Thoracic aorta (tissue), 2 donors: ENCODE data around the gene CAB39. TPM values are rescaled to one million over a fixed set of nuclear protein-coding genes. Genes with fewer than 3 reads are reported as not detected.

Source experiments
- ATAC-seq: fragments of 150-250 bp; one replicate; pipeline ENCODE4 v1.8.0; 2017; ENCODE audit warnings: low read depth; ENCODE audit not compliant: insufficient number of reproducible peaks, low FRiP score
- DNase-seq: peaks from one replicate; pipeline ENCODE4 v3.0.0-alpha.2; 2020; ENCODE audit warnings: low spot score
- H3K27ac ChIP-seq, 2 donors: fragments of 200-600 bp; sonication (generic); 1 replicate in 1 of 2; 2 replicates in 1 of 2; pipeline ENCODE4 v1.5.1; 2016; ENCODE audit warnings: mild to moderate bottlenecking in 2 of 2, moderate library complexity in 2 of 2
- H3K27me3 ChIP-seq: fragments of 200-600 bp; sonication (generic); replicated peaks from 2 replicates; pipeline ENCODE4 v1.6.0; 2016; ENCODE audit warnings: mild to moderate bottlenecking; ENCODE audit not compliant: insufficient read depth
- H3K36me3 ChIP-seq: fragments of 200-600 bp; sonication (generic); one replicate; pipeline ENCODE4 v1.5.1; 2016
- H3K4me1 ChIP-seq, 2 donors: fragments of 200-600 bp; sonication (generic); 1 replicate in 1 of 2; 2 replicates in 1 of 2; pipeline versions ENCODE4 v1.5.1 to v1.6.0; 2016; ENCODE audit warnings: low read depth in 2 of 2, mild to moderate bottlenecking in 1 of 2; ENCODE audit not compliant: control insufficient read depth in 1 of 2
- H3K4me3 ChIP-seq: fragments of 200-600 bp; sonication (generic); 2 replicates; pipeline ENCODE4 v1.5.1; 2016; ENCODE audit warnings: mild to moderate bottlenecking
- H3K9me3 ChIP-seq: fragments of 200-600 bp; sonication (generic); 2 replicates; pipeline ENCODE4 v1.5.1; 2016
- total RNA-seq, 2 donors: library from RNA; depleted of rRNA; stranded (reverse); fragments of >200 nt; gene quantifications; one replicate each; pipeline versions ENCODE4 v1.1.0 to v1.2.3, GENCODE V29; 2016
- TF ChIP-seq, protein P1 (sequence below): fragments of 200-600 bp; sonication (generic); IDR thresholded peaks from one replicate; pipeline ENCODE4 v1.5.1; 2019; ENCODE audit warnings: antibody characterized with exemption

The CAB39 gene
- total RNA-seq, 2 donors from 2014 or later: 83.1 to 103 TPM

DNA sequence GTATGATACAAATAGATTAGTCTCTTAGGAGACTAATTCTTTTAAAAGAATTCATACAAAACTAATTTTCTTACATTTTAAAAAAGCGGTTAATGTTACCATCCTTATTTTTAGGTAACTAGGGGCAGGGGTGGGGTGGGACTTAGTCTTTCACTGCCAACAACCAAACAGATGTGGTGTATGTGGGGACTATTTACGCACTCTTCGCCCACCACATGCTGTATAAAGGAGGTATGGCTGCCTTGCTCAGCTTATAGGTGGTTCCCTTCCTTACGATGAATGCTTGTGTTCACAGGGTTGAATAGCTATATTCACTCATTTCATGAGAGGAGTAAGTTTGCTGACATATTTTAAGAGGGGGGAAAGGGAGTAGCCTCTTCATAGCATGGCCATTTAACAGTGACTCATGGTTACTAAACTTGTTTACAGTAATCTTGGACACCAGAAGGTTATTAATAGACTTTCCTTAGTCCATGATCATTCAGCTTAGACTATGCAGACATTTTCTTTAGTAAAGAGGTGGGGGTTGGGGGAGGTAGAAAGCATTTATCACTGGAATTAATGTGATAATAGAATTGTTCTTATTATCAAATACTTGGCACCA, 61.8 kb downstream of the CAB39 start:
- Histone ChIP-seq H3K9me3 (no peaks in the 10 kb centered on the region), H3K27ac (peak overlapping the region in 1 of 2 donors; percentile 27), H3K36me3 (no peaks in the 10 kb centered on the region), H3K4me3 (no peak overlapping the region), H3K27me3 (no peaks in the 10 kb centered on the region), H3K4me1 (peaks cover 18 to 37% of the 10 kb centered on the region in 2 donors)
- TF ChIP-seq, protein P1, sequence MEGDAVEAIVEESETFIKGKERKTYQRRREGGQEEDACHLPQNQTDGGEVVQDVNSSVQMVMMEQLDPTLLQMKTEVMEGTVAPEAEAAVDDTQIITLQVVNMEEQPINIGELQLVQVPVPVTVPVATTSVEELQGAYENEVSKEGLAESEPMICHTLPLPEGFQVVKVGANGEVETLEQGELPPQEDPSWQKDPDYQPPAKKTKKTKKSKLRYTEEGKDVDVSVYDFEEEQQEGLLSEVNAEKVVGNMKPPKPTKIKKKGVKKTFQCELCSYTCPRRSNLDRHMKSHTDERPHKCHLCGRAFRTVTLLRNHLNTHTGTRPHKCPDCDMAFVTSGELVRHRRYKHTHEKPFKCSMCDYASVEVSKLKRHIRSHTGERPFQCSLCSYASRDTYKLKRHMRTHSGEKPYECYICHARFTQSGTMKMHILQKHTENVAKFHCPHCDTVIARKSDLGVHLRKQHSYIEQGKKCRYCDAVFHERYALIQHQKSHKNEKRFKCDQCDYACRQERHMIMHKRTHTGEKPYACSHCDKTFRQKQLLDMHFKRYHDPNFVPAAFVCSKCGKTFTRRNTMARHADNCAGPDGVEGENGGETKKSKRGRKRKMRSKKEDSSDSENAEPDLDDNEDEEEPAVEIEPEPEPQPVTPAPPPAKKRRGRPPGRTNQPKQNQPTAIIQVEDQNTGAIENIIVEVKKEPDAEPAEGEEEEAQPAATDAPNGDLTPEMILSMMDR: no peak
- DNase-seq: no peak
- peak; percentile 36 for ATAC-seq

DNA sequence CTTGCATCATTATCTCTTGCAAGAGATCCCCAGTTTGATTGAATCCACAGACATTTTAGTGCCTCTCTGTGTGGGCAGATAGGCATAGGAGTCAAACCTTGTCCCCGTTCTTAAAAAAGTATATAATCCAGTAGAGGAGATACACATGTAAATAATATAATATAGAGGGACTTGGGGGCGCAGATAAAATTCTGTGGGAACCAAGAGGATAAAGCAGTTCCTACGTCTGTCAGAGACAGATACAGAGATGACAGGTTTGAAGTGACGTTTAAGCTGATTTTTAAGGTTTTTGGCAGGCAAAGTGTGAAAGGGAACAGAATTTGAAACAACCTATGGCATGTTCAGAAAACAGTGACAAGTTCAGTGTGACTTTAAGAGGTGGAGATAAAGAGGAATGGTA, 63.1 kb downstream of the CAB39 start:
- TF ChIP-seq, protein P1: no peak
- H3K27ac ChIP-seq: no peak overlapping the region
- H3K27me3 ChIP-seq: no peaks in the 10 kb centered on the region
- no peak overlapping the region for H3K4me3 ChIP-seq
- peaks cover 18 to 41% of the 10 kb centered on the region in 2 donors for H3K4me1 ChIP-seq
- DNase-seq (no peak), ATAC-seq (no peak)
- no peaks in the 10 kb centered on the region for H3K9me3 ChIP-seq
- H3K36me3 ChIP-seq: no peaks in the 10 kb centered on the region

DNA sequence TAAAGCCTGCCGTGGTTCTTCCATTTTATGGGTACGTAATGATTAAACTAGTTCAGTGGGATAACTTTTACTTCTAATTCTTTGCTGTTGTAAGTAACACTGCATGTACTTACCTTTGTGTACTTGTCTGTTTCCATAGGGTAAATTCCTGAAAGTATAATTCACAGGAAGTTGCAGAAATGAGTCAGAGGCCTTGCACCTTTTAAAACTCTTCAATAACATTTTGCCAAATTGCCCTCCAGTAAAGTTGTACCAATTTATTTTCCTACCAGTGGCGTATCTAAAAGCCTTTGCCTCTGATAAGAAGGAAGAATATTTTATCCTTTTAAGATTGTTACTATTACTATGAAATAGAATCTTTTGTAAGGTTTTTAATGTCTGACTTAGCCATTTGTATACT, 65.1 kb downstream of the CAB39 start:
- TF ChIP-seq, protein P1: no peak
- H3K27ac ChIP-seq: no peak overlapping the region
- H3K27me3 ChIP-seq: no peaks in the 10 kb centered on the region
- H3K4me3 ChIP-seq: no peak overlapping the region
- no peaks in the 10 kb centered on the region for H3K36me3 ChIP-seq
- no peak for ATAC-seq
- no peaks in the 10 kb centered on the region for H3K9me3 ChIP-seq
- peaks cover 31 to 52% of the 10 kb centered on the region in 2 donors for H3K4me1 ChIP-seq
- DNase-seq: no peak

DNA sequence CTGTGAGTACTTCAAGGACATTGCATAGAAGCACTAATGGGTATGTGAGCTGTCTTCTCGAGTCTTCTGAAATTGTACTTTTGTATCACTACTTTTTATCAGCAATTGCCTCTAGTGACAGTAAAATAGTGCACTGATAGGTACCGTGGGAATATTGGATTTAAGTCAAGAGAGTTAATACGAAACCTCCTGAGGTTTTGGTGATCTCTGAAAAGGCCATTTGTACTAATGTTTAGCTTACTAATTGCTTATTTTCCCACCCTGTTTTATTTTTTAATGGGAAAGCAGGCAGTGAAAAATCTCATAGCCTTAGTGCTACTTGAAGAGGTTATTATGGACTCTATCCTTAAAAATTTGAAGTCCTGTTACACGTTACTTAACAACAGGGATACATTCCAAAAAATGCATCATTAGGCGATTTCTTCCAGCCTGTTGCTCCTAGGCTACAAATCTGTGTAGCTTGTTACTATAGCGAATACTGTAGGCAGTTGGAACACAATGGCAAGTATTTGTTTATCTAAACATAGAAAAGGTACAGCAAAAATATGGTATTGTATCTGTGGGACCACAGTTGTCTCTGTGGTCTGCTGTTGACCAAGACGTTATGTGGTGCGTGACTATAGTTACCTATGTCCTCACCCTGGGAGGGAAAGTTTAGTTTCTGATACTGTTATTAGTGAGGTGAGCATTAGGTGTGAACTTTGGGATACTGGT, 65.9 kb downstream of the CAB39 start:
- TF ChIP-seq, protein P1: no peak
- ATAC-seq: no peak
- Histone ChIP-seq H3K27me3 (no peaks in the 10 kb centered on the region), H3K4me1 (peaks cover 31 to 52% of the 10 kb centered on the region in 2 donors), H3K36me3 (no peaks in the 10 kb centered on the region), H3K27ac (no peak overlapping the region), H3K9me3 (no peaks in the 10 kb centered on the region), H3K4me3 (no peak overlapping the region)
- no peak for DNase-seq

DNA sequence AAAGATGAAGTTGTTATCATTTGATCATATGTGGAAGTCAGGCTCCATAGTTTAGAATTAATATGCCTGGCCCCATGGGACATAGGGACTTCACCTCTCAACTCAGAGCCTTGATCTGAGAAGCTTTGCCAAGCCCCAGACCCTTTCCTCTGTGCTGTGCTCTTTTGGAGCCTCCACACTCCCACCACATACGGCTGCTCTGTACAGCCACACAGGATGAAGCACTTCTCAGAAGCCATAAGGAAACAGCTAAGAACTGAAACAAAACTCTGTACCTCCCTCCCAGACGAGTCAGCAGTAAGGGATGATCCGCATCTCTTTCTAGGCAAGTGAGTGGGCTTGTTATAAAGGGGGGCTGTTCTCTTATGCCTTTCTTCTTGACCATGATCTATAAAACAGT, 66.5 kb downstream of the CAB39 start:
- Histone ChIP-seq H3K9me3 (no peaks in the 10 kb centered on the region), H3K27me3 (no peaks in the 10 kb centered on the region), H3K27ac (no peak overlapping the region), H3K4me1 (peaks cover 31 to 49% of the 10 kb centered on the region in 2 donors), H3K4me3 (no peak overlapping the region), H3K36me3 (peaks cover 3% of the 10 kb centered on the region)
- no peak for ATAC-seq
- DNase-seq: no peak
- TF ChIP-seq, protein P1: no peak
